DOHH2 (cell line): Measurements from ENCODE around the gene DACT3.

Experiments
- H3F3A ChIP-seq: fragments of 200-600 bp; sonication (generic), shearing (Covaris generic); 2 replicates; pipeline ENCODE4 v1.6.0; 2016; ENCODE audit warnings: antibody characterized with exemption, mild to moderate bottlenecking; ENCODE audit not compliant: control insufficient read depth, insufficient read depth
- H3K27ac ChIP-seq: fragments of 200-600 bp; sonication (generic); 2 replicates; pipeline ENCODE4 v1.5.1; 2014; ENCODE audit warnings: low read depth, mild to moderate bottlenecking, low read length, moderate library complexity
- H3K27me3 ChIP-seq: fragments of 200-600 bp; sonication (generic); 2 replicates; pipeline ENCODE4 v1.6.1; 2014; ENCODE audit warnings: mild to moderate bottlenecking, low read length, mixed read lengths; ENCODE audit not compliant: control insufficient read depth
- H3K36me3 ChIP-seq: fragments of 200-600 bp; sonication (generic); 2 replicates; pipeline ENCODE4 v1.6.1; 2014; ENCODE audit warnings: mild to moderate bottlenecking, low read length, moderate library complexity, mixed read lengths; ENCODE audit not compliant: control insufficient read depth
- H3K4me1 ChIP-seq: fragments of 200-600 bp; sonication (generic); 2 replicates; pipeline ENCODE4 v1.6.1; 2014; ENCODE audit warnings: mild to moderate bottlenecking, low read length, mixed read lengths; ENCODE audit not compliant: control insufficient read depth
- H3K4me2 ChIP-seq: fragments of 200-600 bp; sonication (generic); 2 replicates; pipeline ENCODE4 v1.6.0; 2014; ENCODE audit warnings: mild to moderate bottlenecking, low read length, moderate library complexity
- H3K4me3 ChIP-seq: fragments of 200-600 bp; sonication (generic); 2 replicates; pipeline ENCODE4 v1.5.1; 2014; ENCODE audit warnings: mild to moderate bottlenecking, low read length, mixed read lengths
- H3K79me2 ChIP-seq: fragments of 200-600 bp; sonication (generic); 2 replicates; pipeline ENCODE4 v1.6.1; 2014; ENCODE audit warnings: mild to moderate bottlenecking, low read length, mixed read lengths; ENCODE audit not compliant: control insufficient read depth
- H3K9me2 ChIP-seq: fragments of 200-600 bp; sonication (generic); replicated peaks from 2 replicates; pipeline ENCODE4 v1.6.1; 2014; ENCODE audit warnings: mild to moderate bottlenecking, low read length, mixed read lengths; ENCODE audit not compliant: control insufficient read depth
- H3K9me3 ChIP-seq: fragments of 200-600 bp; sonication (generic); 2 replicates; pipeline ENCODE4 v1.6.1; 2014; ENCODE audit warnings: antibody characterized with exemption, low read length, mixed read lengths; ENCODE audit not compliant: control insufficient read depth, insufficient read depth
- H4K20me1 ChIP-seq: fragments of 200-600 bp; sonication (generic); 2 replicates; pipeline ENCODE4 v1.6.0; 2014; ENCODE audit warnings: low read depth, mild to moderate bottlenecking, antibody characterized with exemption, low read length, moderate library complexity; ENCODE audit not compliant: control insufficient read depth, insufficient read depth
- CTCF ChIP-seq: fragments of 200-600 bp; sonication (generic); IDR thresholded peaks from one replicate; pipeline ENCODE4 v1.5.1; 2014; ENCODE audit warnings: antibody characterized with exemption, mild to moderate bottlenecking, low read depth, low read length; ENCODE audit not compliant: poor library complexity, severe bottlenecking
- EZH2phosphoT487 ChIP-seq: fragments of 200-600 bp; sonication (generic); IDR thresholded peaks from 2 replicates; pipeline ENCODE4 v1.6.1; 2017; ENCODE audit warnings: borderline replicate concordance, mild to moderate bottlenecking, antibody characterized with exemption, low read length, moderate library complexity, mixed read lengths

DACT3 gene

GRCh38 chr19:46608178-46608577 is 52.8 kb downstream of the DACT3 start:
- Histone ChIP-seq H3K9me3 (no peaks in the 10 kb centered on the region), H3K27me3 (no peaks in the 10 kb centered on the region), H3K36me3 (peaks cover 74% of the 10 kb centered on the region), H3K79me2 (peaks cover 28% of the 10 kb centered on the region), H4K20me1 (peaks cover 10% of the 10 kb centered on the region; the same call in 1 of the 2 replicates), H3K27ac (no peak overlapping the region), H3K9me2 (no peaks in the 10 kb centered on the region), H3K4me3 (no peak overlapping the region), H3K4me1 (peaks cover 30% of the 10 kb centered on the region), H3F3A (peaks cover 10% of the 10 kb centered on the region), H3K4me2 (no peak overlapping the region)
- TF ChIP-seq EZH2phosphoT487 (no peak), CTCF (no peak)

DNA sequence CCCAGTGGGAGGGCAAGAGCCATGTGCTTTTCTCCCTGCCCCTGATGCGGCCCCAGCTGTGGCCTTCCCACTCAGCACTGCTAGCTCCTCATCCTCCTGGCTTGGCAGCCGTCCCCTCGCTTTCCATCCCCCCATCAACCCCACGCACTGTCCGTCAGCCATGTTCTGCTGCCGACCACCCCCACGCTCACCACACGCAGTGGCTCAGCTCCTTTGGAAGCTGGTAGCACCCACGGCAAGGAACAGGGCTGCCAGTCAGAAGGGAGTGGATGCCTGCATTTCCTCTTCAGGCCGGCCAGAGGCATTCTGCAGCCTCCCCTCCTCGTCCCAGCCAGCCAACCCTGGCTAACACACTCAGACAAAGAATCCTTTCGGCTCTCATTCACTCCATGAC is 53.5 kb downstream of the DACT3 start:
- peaks cover 10% of the 10 kb centered on the region for H3F3A ChIP-seq
- H3K27me3 ChIP-seq, result no peaks in the 10 kb centered on the region
- H3K4me1 ChIP-seq, result peaks cover 33% of the 10 kb centered on the region
- no peaks in the 10 kb centered on the region for H3K9me3 ChIP-seq
- TF ChIP-seq CTCF (no peak), EZH2phosphoT487 (no peak)
- no peak overlapping the region for H3K4me2 ChIP-seq
- H3K9me2 ChIP-seq, result no peaks in the 10 kb centered on the region
- H3K36me3 ChIP-seq, result peaks cover 81% of the 10 kb centered on the region
- H3K79me2 ChIP-seq, result peaks cover 36% of the 10 kb centered on the region
- peaks cover 17% of the 10 kb centered on the region for H4K20me1 ChIP-seq
- H3K4me3 ChIP-seq, result no peak overlapping the region
- H3K27ac ChIP-seq, result no peak overlapping the region

DNA sequence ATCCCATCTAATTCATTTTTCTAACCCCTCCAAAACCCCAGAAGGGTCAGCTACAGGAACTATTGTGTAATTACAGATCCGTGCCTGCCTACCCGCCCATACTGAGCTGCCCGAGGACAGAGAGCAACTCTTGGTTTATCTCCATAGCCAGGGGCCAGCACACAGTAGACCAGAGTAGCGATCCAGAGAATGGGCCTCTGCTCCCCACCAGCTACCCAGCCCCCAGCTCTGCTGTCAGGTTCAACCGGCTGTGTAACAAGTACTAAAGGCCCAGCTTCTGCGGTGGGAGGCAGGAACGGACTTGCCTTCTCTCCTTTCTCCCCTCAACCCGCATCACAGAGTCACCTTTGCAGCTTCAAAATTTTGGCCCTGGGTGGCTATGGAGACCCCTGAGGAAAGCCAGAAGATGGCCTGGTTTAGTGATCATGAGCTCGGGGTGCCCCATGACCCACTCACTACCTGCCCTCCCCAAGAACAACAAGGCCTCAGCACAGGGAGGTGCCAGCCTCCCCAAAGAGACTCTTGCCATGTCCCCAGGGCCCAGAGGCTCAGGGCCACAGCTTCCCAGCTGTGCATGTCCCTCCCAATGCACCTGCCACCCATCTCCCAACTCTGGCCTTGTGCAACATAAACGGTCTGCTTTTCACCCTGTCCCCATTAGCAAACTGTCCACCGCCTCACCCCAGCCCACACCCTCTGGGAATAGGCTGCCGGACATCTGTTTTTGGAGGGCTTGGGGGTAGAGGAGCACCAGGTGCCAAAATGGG is 54.1 kb downstream of the DACT3 start:
- TF ChIP-seq CTCF, result no peak
- TF ChIP-seq EZH2phosphoT487, result no peak

More for the DNA sequence above, 54.1 kb downstream of the DACT3 start:
- Histone ChIP-seq H3K4me3 (no peak overlapping the region), H3F3A (peaks cover 10% of the 10 kb centered on the region), H3K36me3 (peaks cover 86% of the 10 kb centered on the region), H3K27me3 (no peaks in the 10 kb centered on the region), H3K27ac (no peak overlapping the region), H4K20me1 (peaks cover 21% of the 10 kb centered on the region), H3K9me3 (no peaks in the 10 kb centered on the region), H3K9me2 (no peaks in the 10 kb centered on the region), H3K4me2 (no peak overlapping the region), H3K79me2 (peaks cover 41% of the 10 kb centered on the region), H3K4me1 (peaks cover 30% of the 10 kb centered on the region)
